C1 segment of cervical spinal cord (tissue), 14 donors: ENCODE data around the gene SRSF1.
"Not testable (repeated sequence)": the region's sequence is repeated elsewhere in the genome, so short reads cannot be mapped to it uniquely, and the experiment has no call there.

Source experiments
- DNase-seq, 14 donors: peaks; one replicate each; lab custom pipeline; 2025; lab: John Stamatoyannopoulos, UW

SRSF1 gene

GRCh38 chr17:57990037-57990436 lies 17.0 kb downstream of the SRSF1 start:
- no peak for DNase-seq

DNA sequence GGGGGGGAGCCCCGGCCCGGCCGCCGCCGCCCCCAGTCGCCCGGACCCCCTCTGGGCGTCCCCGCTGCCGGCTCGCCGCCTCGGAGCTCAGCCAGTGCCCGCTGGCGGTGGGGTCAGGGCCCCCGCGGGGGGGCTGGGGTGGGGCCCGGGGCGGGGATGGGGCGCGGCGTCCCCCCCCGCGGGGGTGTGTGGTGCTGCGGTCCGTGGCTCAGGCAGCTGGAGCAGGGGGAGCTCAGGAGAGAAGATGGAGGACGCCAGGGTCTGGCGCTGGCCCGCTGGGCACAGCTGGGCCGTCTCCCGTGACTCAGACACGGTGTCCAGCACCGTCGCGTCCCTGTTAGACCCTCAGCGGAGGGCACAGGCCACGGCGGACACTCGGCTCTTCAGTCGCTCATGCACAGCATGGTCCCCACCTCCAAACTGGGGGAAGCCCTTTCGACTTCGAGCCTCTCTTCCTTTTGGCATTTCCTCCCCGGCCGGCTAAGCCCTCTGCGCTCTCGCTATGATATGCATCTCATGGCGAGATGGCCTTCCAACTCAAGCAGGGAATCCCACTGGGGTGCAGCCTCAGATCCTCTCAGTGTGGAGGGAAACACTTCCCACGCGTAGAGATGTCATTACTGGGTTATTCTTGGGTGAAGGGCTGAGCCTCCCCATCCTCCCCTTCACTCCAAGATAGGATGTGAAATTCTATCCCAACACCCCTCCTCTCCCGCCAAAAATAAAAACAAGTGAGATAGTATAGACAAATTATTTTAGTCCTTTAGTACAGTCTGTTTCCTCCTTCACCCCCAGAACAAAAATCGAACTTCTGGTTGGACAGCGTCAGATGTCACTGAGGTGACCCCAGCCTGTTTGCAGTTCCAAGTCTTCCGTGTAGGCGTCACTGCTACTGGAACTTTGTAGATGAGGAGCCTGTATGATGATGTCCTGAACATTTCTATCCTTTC lies 18.5 kb downstream of the SRSF1 start:
- peak in 12 of 14 donors; percentile 64 to 89 (median 78) for DNase-seq

- DNase-seq, result peak; percentile 50 to 91 (median 86)
Observed at GRCh38 chr17:57987581-57988300, 19.3 kb downstream of the SRSF1 start, which contains the start of gene VEZF1. VEZF1 (minus strand) TSS chr17:57988254; CDS start chr17:57988111, 143 bp downstream.

DNA sequence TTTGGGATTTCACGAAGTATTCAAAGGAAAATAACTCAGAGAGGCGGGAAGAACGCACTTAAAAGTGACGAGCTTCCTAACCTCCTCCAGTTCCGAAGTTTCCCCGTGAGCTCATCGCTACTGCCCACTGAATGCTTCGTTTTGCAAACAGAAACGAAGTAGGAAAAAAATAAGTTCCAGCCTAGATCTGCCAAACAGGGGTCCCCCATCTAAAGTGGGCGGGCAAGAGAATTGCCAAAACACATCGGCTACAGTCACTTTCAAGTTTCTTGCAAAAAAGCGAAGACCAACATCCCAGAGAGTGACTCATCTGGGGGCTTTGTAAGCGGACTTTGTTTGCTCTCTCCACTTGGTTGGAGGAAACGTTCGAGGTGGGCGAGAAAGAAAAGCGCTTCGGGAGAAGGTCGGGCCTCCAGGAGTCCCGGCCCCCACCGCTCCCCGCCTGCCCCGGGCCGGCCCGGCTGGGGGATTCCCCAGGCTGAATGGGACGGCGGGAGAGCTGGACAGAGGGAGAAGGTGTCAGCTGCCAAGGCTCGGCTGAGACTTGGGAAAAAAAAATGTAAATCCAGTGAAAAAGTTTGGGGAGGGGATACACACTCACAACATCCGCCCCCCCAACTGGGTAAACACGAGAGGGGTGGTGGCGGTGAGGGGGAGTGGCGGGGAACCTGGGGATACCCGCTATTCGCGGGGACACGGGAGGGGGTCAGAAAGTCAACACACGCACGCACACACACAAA lies 20.0 kb downstream of the SRSF1 start:
- DNase-seq, result peak in 9 of 14 donors; percentile 27 to 83 (median 75)

DNA sequence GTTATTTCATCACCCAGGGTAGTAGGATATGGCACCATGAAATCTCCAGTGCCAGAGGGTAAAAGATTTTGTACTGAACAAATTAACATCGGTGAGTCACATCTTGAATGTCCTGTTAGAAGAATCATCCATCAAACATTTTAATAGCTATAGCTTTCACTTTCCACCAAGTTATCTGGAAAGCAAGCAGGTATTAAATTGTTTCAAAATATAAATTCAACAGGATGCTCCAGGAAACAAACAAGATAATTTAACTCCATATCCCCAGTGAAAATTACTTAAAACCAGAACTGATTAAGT lies 21.4 kb downstream of the SRSF1 start:
- DNase-seq, result no peak

DNA sequence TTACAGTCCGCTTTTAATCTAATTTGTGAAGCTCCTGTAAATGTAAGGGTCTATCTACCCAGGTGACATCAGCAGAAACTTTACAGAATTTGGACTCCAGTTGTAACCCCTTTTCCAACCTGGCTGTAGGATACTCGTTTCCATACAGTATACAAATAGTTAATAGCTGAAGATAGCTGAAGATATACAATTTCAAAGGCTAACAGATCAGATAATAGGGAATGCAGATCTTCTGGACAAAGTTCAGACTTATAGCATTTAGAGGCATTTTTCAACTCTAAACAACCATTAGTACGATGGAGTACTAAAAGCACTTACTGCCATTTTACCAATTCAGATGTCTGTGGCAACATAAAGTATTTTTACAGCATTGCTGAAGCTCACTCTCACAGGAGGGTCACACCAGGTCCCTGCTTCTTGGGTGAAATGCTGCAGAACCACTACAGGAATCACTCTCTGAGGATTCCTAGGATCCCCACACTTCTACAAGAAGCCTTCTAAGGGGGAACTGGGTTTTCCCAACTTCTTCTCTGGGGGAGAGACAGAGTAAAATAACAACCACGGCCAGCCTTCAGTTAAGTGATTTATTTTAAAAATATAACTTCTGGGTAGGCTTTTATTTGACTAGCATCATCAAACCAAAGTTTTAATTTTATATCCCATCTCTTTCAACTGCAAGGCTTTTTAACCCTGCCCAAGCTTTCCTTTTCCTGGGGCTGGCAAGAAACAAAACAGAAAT lies 21.9 kb downstream of the SRSF1 start:
- DNase-seq, result no peak

GRCh38 chr17:57984261-57984890 lies 22.7 kb downstream of the SRSF1 start:
- DNase-seq, result no peak

GRCh38 chr17:57983446-57983845 lies 23.6 kb downstream of the SRSF1 start:
- no peak for DNase-seq

- DNase-seq, result no peak
Observed at GRCh38 chr17:57982452-57983170, 24.4 kb downstream of the SRSF1 start.

DNA sequence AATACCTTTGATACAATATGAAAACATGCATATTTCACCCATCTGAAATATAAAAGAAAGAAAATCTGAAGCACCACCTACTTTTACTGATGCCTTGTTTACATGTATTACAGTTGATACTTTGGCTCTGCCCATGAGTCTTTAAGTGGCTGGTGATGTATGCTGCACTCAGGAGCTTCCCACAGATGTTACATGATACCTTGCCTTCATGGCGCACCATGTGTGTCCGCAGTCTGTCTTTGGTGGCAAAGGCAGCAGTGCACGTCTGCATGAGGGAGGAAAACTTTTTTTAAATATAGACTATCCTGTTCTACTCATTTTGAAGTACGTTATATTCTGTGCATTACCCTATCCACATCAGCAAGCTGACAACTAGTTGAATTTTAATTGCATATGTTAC lies 26.5 kb downstream of the SRSF1 start:
- no peak for DNase-seq

- DNase-seq, result no peak
Observed at GRCh38 chr17:57979076-57979475, 28.0 kb downstream of the SRSF1 start.

DNA sequence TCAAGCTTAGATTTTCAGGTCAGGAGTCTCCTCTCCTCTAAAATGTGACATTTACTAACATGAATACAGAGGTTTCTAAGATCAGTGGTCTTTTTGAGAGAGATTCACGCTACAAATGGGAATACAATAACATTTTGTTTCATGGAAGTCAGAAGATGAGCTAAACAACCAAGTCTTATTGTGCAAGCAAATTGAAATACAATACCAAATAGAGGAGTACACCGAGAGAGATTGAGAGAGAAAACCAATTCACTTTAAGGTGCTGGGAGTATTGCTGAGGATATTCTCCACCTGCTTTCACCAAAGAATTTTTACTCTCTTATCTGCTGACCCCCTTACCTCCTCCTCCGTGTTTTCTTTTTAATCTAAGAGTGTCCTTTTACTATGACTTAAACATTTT lies 30.5 kb downstream of the SRSF1 start:
- no peak for DNase-seq

DNA sequence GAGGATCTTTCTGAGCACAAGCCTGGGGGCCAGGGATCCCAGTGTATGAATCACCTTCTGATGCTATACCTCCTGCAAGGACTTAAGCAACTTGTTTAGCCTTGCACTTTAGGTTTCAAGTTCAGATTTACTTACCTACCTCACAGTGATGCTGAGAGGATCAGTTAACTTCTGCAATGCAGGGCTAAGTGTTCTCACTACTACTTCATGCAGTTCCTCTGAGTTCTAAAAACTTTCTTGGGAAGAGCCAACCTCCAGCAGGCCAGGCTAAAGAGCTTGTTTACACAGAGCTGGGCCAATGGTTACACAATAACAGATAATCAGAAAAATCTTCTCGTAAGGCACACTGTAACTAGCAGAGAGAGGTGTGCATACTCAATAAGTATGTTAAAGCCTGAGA lies 32.0 kb downstream of the SRSF1 start:
- DNase-seq, result no peak

GRCh38 chr17:57974053-57974824 lies 32.8 kb downstream of the SRSF1 start:
- DNase-seq, result not testable (repeated sequence)

DNA sequence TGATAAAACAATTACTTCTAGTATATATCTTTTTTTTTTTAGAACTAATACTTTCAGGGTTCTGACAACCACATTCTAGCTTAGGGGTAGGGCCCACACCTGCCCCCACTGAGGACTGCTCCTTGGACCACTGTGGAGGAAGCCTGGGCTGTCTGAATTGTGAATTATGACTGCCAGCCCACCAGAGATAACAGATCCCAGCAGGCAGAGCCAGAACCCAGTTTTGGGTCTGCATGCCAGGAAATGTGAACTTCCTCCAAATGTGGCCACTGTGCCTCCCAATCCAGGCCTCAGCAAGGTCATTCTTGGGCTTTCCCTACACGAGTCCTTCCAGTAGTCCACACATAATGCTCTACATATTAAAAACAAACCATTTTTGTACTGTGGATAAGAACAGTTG lies 34.9 kb downstream of the SRSF1 start:
- DNase-seq, result no peak

GRCh38 chr17:57971572-57971971 lies 35.5 kb downstream of the SRSF1 start:
- DNase-seq, result no peak

DNA sequence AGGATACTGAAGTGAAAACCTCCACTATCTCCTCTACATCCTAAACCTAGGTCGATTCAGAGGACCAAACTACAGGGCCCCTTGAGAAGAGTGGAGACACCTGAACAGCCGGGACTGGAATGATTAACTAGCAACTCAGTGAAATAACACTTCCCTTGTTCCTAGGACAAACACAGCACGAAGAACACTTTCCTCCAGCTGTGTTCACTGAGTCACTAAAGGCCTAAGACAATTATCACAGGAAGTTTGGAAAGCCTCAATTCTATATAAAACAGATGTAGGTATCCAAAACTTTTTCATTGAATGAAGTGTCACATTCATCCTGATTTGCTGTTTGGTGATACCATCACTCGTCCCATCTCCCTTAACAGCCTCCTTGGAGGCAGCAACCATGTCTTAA lies 36.3 kb downstream of the SRSF1 start:
- DNase-seq, result no peak

- DNase-seq, result no peak
Observed at GRCh38 chr17:57968456-57968855, 38.6 kb downstream of the SRSF1 start.

DNA sequence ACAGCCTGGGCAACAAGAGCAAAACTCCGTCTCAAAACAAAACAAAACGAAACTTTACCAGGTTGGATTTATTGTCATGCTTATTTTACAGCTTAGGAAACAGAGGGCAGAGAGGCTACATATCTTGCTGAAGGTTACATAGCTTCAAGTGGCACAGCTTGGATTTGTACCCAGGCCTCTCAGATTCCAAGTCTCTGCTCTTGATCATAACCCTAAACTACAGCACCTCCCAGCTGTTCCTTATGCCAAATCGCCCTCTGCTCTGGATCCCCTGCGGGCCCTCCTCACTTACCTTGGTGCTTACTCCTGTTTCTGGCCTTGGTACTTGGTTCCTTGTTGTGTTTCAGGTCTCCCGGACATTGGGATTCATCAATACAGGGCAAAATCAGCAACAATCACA lies 40.2 kb downstream of the SRSF1 start:
- no peak for DNase-seq
